Hematopoietic multipotent progenitor cell treated with erythropoietin and hydrocortisone succinate and interleukin-3 and kit ligand, for 4 days (in vitro differentiated cells): ENCODE measurements around the gene DGKB.

ENCODE experiments used
- DNase-seq: peaks from one replicate; pipeline ENCODE4 v3.0.0-alpha.2; 2015

The DGKB gene

DNA sequence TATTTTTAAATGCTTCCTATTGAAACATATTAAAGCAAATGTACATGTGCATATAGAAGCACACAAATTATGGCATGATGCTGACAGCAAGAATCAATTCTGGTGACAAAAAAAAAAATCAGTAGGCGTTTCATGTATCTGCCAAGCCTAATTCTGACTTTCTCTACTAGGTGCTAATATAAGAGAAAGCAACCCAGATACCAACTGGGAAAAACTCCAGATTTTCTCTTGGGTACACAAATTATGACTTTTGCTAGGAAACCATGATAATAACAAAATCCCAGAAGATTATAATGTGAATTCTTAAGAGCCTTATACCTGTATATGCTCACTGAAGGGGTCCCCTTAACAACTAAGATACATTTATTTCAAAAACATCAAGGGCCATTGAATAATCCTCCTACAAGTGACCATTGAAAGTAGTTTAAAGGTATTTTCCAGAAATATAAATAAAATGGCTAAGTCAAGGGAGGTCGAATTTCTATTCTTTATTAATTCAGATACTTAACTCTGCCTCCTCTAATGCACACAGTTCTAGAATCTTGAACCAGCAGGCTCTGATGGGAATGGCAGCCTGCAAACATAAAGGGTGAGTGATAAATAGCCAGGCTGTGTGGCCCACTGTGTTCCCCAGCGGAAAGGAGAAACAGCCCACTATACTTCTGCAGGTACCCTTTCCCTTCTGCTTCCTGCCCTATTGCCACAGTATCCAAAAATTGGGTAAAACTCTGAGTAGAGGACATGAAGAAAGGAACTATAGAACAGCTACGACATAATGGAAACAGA, 84.5 kb downstream of the DGKB start:
- no peak for DNase-seq

DNA sequence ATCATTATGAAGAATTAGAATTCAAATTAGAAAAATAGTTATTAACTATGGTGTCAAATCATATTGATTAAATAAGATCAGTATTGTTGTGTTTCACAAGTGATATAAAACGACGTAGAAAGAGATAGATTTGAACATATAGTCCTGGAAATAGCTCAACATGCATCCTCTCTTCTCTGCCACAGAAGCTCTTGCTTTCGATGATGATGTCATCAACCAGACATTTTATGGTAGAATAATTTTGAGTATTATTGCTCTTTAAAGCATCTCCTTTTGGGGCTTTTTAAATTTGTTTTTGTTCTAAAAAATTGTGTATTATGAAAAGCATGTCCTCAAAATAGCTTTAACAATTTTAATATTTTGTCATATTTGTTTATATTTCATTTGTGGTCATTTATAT, 95.0 kb downstream of the DGKB start:
- no peak for DNase-seq

DNA sequence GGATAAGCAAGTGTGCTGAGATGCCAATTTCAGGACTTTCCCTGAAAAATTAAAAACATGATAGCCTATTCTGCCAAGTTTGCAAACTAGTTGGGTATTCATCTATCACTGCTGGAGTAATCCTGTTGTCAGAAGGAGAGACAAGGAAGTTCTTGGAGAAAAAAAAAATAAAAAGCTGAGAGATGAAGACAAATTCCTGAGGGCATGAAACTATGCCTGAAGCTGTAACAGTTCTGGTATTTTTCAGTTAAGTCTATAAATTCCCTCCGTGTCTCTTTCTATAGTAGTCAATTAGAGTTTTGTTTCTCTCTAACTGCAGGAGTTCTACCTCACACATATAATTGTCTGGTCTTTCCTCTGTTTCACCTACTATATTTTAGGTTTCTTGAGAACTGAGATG, 95.7 kb downstream of the DGKB start:
- no peak for DNase-seq

DNA sequence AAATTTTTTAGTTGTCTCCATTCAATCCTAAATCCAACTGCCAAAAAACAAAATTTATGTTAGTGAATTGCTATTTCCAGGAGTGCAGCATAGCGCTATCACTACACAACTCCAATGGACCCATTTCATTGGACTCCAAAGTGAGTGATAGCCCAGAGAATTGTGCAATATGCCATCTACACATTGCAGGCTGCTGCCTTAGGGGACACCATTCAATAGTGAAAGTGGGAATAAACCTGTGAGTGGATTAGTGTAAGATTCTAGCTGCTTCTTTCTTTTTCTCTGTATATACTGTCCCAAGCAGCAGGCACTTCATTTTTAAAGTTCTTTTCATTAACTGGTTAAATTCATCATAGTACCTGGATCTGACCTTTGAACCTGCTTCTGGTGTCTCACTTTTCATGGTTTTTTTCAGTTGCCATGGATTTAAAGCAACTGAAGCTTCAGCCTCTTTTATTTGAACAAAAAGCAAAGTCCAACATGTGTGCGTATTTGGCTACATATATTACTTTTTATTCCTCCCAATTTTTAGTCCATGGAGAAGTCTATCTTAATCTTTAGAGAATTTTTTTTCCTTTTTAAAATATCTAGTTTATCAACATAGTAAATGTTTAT, 97.3 kb downstream of the DGKB start:
- no peak for DNase-seq

DNA sequence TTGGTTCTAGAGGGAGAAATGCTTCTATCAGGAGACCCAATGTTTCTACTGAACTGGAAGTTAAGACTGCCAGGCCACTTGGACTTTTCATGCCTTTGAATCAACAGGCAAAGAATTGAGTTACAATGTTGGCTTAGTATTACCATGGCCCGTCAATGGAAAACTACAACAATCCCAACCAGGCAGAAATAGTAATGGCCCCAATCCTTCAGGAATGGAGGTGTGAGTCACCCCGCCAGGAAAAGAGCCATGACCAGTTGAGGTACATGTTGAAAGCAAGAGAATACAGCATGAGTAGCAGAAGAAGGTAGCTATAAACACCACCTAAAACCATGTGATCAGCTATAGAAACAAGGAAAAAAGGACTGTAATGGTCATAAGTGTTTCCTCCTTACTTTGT, 101.9 kb downstream of the DGKB start:
- DNase-seq: no peak

DNA sequence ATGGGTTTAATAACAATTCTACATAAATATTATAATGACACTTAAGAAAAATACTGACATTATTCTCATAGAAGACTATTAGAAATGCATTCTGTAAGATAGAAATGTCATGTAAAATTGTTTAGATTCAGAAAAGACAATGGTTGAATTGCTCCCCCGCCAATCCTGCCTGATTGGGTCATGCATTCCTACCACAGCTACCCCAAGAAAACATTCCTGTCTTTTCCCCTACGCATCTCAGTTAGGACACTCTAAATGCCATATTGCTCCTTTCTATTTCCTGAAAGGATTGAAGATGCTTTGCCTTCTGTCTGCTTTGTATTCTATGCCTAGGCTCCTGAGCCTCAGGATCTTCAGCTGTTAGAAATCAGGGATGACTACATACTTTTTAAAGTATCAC, 109.4 kb downstream of the DGKB start:
- no peak for DNase-seq

DNA sequence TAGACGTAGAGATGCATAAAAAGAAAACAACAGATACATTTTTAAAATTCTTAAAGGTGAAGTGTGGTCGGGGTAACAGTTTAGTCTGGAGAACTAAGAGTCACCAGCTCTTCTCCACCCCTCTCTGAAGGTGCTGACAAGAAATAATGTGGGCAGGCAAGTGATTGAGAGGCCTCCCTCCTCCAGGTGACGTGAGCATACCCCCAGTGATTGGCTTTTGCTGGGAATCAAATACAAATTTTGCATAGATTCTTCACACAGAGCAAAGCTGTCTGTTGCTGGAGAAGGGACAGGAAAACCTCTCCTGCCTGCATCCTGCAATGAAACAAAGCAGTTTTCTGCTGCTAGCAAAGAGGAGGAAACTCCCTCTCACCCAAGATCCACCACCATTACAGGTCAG, 115.0 kb downstream of the DGKB start:
- no peak for DNase-seq

DNA sequence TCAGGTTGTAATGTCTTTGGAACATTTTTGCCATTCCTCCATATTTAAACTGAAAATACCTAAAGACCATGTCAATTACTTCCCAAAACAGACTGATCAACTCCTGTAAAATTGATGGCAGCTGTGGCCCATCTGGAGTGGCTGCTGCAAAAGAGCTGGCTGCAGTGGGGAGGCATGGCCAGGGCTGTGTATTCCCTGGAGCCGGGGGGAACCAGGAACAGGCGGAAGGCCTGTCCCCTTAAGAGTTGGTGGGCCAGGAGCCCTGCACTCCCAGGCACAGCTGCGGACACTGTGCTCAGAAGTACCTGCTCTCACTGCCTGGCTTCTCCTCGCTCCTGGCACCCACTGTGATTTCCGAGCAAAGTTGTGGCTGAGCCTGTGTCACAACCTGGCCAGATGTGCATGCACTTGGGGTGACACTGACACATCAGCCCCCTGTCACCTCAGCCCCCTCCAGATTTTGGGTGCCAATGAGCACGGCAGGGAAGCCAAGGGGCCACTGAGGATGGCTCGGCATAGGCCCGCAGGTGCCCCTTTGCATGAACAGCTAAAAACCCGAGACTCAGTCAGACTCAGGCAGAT, 116.1 kb downstream of the DGKB start:
- no peak for DNase-seq

DNA sequence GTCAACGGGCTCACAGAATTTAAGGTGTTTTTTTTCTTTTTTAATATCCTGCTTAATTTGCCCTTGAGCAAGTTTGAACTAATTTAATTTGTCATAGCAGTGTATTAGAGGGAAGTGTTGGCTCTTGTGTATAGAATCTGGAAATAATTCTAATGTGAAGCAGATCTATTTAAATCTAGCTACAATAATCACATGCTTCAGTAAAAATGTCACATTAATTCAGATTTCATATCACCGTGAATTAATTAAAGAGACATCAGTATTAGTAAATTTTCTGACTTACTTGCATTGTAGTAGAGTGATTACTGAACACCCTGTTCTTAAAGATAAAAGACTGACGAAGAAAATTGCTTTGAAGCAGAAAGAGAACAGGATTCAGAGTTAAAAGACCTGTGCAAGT, 124.7 kb downstream of the DGKB start:
- DNase-seq: no peak

DNA sequence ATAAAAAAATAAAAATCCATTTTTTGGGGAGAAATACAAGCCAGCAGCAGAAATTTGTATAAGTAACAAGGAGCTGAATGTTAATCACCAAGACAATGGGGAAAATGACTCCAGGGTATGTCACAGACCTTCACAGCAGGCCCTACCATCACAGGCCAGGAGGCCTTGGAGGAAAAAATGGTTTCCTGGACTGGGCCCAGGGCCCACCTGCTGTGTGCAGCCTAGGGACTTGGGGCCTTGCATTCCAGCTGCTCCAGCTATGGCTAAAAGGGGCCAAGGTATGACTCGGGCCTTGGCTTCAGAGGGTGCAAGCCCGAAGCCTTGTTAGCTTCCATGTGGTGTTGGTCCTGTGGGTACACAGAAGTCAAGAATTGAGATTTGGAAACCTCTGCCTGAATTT, 126.3 kb downstream of the DGKB start:
- no peak for DNase-seq

DNA sequence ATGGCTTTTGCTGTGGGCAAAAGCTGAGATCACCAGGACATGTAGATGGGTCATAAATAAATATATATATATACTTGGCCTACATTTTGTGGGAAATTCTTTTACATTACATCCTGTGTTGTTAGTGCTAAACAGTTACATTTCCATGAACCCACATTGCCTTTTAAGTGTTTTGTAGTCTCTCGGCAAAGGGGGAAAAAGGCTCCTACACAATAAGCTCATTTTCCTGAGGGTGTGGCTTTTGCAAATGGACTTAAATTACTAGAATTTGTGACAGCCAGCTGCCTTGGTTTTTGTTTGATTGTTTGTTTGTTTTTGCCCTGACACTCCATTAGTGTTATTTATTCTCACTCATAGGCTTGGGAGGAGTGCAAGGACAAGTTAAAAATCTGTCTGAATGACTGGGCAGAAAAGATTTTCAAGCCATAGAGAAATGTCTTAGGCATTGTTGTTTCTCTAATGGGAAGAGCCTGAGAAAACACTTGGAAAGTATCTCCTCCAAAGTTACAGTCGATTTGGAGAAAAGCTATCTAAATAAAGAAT, 128.8 kb downstream of the DGKB start:
- no peak for DNase-seq

DNA sequence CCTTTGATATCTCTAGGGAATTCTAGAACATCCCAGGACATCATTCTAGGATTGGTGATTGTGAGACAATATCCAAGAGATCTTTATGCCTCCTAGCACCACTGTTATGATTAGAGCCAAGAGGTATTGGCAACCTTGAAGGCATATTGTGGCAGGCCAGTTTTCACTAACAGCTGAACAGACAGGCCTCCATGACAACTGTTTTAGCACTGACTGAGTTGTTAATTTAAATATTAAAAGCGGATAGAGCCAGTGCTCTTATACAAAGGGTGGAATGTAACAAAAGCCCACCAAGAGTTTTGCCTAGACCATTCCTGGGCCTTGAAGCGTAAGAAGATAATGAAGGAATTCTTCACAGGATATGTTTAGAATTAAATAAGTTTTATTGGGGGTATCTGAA, 131.9 kb downstream of the DGKB start:
- no peak for DNase-seq

DNA sequence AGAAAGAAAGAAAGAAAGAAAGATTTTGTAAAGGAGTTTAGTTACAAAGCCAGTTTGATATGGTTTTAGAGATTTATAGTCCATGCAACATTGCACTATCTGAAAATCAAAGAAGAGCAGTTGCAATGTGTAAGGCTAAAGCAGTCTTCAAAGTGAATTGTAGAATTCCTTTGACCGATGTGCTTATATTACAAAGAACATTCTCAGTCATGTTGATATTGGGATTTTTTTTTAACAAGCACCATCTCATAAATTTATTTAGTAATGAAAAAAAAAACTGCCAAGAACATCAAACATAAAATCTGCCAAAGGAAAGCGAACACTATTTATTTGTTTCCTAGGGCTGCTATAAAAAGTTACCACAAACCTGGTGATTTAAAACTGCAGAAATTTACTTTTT, 133.3 kb downstream of the DGKB start:
- no peak for DNase-seq

DNA sequence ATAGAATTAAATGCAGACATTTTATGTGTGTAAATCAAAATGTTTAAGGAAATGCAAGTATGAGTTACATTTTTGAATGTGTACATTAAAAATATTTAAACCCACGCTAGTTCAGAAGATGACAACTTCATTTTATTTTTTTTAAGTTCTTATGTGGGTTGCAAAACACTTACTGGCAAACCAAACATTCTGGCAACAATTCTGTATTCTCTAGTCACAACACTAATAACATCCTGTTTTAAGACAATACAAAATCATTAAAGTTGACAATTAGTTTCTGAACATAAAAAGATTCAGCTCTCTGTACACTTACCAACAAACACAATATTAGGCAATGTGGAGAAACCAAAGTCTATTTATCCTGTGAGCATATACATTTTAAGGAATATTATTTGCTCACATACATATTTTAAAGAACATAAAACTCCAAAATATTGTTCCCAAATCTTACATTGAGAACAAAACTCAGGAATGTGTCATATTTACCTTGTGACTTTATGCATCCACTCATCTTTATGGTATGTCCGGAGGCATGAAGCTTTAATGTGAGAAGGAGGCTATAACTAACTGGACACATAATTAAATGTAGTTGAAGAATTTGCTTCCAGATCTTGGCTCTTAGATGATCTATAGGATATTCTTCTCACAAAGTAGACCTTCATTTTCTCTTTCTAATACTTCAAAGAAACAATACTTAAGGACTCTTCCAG, 134.7 kb downstream of the DGKB start:
- no peak for DNase-seq

DNA sequence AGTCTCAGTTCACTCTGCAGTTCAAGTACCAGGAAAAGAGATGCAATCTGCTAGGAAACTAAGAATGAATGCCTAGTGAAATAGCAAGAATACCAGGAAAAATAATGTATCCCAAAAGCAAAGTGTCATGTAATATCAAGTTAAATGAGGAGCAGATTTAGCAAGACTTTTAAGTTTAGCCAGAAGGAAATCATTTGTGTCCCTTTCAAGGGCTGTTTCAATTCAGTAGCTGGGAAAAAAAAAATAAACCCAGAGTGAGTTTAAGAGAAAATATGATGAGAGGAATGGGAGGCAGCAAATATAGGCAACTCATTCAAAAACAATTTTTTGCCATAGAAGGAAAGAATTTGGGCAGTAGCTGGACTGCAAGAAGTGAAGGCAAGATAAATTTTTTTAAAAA, 135.8 kb downstream of the DGKB start:
- no peak for DNase-seq

DNA sequence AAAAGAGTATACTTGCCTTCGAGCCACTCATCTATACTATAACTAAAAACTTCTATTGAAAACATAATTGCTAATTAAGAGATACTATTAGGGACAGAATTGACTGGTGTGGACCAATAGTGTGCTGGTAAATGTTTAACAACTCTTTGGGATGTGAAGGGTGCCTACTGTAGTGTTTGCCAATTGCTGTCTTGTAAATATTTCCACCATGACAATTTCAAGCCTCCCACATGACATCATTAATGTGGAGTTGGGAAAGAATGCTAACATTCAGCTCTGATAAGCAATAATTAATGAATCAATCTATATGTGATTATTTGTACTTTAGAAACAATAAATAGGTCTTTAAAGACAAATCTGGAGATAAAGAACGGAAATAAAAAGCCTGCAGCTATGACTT, 136.8 kb downstream of the DGKB start:
- no peak for DNase-seq

DNA sequence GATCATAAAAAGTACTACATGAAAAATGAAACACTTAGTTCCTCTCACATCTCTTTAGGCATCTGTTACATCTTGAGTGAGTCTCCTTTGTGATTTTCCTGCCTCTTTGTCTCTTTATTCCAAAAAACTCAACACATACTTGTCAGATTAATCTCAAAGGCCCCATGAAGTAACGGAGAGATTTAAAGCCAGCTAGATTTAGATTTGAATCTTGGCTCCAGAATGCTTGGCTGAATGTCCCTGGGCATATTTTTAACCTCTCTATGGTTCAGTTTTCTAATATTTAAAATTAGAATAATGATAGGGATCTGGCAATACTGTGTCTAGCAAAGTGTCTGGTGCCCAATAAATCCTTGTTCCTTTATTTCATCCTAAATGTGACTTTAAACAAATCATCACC, 140.0 kb downstream of the DGKB start:
- DNase-seq: no peak

DNA sequence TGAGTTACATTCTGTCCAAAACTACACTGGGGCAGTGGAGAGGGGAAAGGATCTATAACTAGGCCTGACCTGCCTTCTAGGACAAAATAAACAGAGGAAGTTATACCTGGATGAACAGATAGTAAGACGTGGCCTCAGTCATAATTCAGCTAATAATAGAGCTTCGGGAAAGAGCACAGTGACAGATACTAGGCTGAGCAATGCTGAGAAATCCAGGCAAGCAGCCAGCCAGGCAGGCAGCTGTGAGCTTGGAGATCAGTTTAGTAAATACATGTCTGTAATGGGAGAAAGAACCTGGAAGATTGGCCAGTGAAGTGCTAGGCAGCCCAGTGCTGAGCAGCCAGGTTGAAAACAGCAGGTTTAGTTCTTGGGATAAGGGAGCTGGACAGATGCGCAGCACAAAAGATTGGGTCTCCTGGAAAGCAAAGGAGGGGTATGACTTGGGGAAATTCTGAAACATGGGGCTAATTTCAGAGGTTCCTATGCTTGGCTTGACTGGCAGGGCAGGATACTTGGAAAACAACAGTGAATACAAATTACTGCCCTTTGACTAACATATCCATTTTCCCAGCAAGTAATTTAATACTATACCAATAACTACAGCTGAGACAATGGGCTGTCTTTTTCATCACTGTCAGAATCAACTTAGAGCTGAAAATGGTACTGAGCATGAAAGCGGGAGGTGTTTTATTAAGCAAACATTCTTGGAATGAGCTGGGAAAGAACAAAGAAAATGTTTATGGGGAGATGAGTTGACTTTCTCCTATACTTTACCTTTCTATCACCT, 140.8 kb downstream of the DGKB start:
- DNase-seq: no peak

DNA sequence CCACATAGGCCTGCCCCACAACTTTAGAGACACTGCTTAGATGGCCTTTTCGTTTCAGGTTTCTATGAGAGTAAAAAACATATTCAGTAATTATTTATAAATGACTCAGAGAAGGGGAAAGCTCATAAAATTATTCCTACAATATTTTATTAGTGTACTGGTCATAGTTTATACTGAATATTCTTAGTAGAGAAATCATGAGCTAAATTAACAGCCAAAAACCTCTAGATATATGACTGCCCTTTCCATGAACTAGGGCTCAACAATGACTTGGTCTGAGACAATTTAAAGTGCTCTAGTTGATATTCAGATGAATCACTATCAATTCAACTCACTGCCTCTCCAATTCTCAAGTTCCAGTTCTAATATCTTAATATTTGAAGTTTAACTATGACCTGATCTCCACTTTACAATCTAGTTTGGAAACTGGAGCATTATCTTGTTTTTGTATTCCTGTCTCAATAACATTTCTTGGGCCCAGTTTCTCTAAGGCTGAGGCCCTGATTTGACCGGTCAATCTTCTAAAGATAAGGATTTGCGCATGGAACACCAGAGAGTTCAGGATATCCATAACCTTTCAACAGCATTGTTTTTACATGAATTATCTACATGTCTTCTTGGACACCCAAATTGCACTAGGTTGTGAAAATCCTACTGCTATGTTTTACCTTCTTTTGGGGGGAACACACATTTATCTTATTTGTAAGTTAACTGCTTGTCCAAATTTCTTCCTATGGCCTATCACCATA, 141.6 kb downstream of the DGKB start:
- DNase-seq: no peak

DNA sequence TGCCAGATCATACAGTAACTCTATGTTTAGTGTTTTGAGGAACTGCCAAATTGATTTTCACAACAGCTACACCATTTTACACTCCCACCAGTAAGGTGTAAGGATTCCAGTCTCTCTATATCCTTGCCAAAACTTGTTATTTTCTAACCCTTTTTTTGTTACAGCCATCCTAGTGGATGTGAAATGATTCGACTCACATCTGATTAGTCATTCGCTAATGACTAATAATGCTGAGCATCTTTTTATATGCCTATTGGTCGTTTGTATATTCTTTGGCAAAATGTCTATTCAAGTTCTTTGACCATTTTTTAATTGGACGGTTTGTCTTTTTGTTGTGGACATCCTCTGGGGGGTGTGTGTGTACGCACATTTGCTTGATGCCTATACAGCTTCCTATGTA, 142.8 kb downstream of the DGKB start:
- DNase-seq: no peak

DNA sequence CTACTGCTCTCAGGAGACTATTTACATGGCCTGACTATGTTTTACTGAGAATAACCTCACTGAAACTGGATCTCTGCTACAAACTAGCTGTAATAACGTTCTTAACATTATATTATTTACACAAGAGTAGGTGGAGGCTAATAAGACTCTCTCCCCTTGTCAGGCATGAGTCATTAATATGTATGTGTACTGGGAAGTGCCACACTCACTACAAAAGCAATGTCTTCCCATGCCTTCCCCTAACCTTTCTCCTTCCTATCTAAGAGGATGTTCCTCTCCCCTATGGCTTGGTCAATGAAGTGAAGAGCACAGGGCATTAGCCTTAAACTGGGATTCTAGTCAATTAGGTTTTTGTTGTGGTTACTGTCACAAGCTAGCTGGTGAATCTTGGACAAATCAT, 147.9 kb downstream of the DGKB start:
- DNase-seq: no peak

DNA sequence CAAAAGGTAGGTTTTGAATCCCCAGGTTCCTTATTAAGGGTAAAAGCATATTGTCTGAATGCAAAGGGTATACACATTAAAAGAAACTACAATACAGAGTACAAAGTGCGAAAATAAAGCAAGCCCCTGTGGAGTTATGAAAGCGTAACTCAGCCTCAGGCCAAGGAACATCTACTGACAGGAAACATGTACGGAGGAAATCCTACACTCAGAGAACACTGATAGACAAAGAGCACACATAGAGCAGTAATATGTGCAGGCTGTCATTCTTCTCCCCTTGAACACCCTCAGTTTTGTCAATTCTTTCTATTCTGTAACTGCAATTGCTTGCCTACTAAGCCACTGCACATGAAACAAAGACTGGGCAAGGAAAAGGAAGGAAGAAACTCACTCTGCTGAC, 150.2 kb downstream of the DGKB start:
- DNase-seq: no peak
